HEK293 (cell line): ENCODE measurements around the gene SYNPO2L.

ENCODE experiments used
- CTCF ChIA-PET: fragments of 350-600 bp; formaldehyde crosslinking; extraction: SDS; loops from one replicate; lab custom pipeline; 2021; ENCODE audit warnings: antibody characterized with exemption; lab: Yijun Ruan, JAX
- POLR2A ChIA-PET: fragments of 300-600 bp; formaldehyde crosslinking; extraction: SDS; loops from one replicate; lab custom pipeline; 2020; ENCODE audit warnings: antibody characterized with exemption, inconsistent platforms; lab: Yijun Ruan, JAX
- H3K27ac ChIP-seq: fragments of 200-500 bp; sonication (Bioruptor generic); 2 replicates; pipeline ENCODE4 v1.5.1; 2014; ENCODE audit warnings: low read depth, low read length, control low read depth, inconsistent platforms; ENCODE audit errors: extremely low read depth
- H3K36me3 ChIP-seq, 2 experiments: fragments of 200-500 bp in 1 of 2; sonication (Bioruptor generic) in 1 of 2; 1 replicate in 1 of 2; 2 replicates in 1 of 2; pipeline ENCODE4 v1.5.1; 2014 to 2017; ENCODE audit warnings: inconsistent platforms in 2 of 2, low read length in 2 of 2; ENCODE audit not compliant: control insufficient read depth in 2 of 2, insufficient read depth in 1 of 2
- H3K4me1 ChIP-seq: fragments of 200-500 bp; sonication (Bioruptor generic); 2 replicates; pipeline ENCODE4 v1.5.1; 2014; ENCODE audit warnings: mild to moderate bottlenecking, low read length, inconsistent platforms; ENCODE audit not compliant: control insufficient read depth, insufficient read depth
- H3K4me3 ChIP-seq: 2 replicates; pipeline ENCODE4 v1.5.1; 2011; ENCODE audit warnings: low read depth, mild to moderate bottlenecking, control low read depth, low read length, moderate library complexity
- H3K9me3 ChIP-seq: fragments of 200-500 bp; sonication (Bioruptor generic); 2 replicates; pipeline ENCODE4 v1.5.1; 2014; ENCODE audit warnings: low read depth, low read length, inconsistent platforms; ENCODE audit not compliant: control insufficient read depth, insufficient read depth
- BCL11B ChIP-seq: fragments of 450-650 bp; formaldehyde crosslinking; IDR thresholded peaks from 2 replicates; pipeline ENCODE4 v1.5.1; 2016; ENCODE audit warnings: low read depth, missing biosample characterization, missing genetic modification characterization
- FEZF1 ChIP-seq: fragments of 450-650 bp; formaldehyde crosslinking; IDR thresholded peaks from 2 replicates; pipeline ENCODE4 v1.5.1; 2016; ENCODE audit warnings: missing biosample characterization, missing genetic modification characterization
- MZF1 ChIP-seq: fragments of 450-650 bp; formaldehyde crosslinking; IDR thresholded peaks from 2 replicates; pipeline ENCODE4 v1.5.1; 2017; ENCODE audit warnings: missing biosample characterization, missing genetic modification characterization, borderline replicate concordance
- YY1 ChIP-seq: fragments of 450-650 bp; formaldehyde crosslinking; IDR thresholded peaks from 2 replicates; pipeline ENCODE4 v1.5.1; 2018; ENCODE audit warnings: missing biosample characterization, missing genetic modification characterization
- ZBTB11 ChIP-seq: fragments of 450-650 bp; formaldehyde crosslinking; conservative IDR thresholded peaks from 2 replicates; pipeline ENCODE4 v1.5.1; 2016; ENCODE audit warnings: low read depth, missing biosample characterization, missing genetic modification characterization
- ZBTB17 ChIP-seq: fragments of 450-650 bp; formaldehyde crosslinking; IDR thresholded peaks from 2 replicates; pipeline ENCODE4 v1.5.1; 2016; ENCODE audit warnings: missing biosample characterization, missing genetic modification characterization
- ZBTB20 ChIP-seq: fragments of 450-650 bp; formaldehyde crosslinking; IDR thresholded peaks from 2 replicates; pipeline ENCODE4 v1.5.1; 2016; ENCODE audit warnings: missing biosample characterization, missing genetic modification characterization
- ZBTB48 ChIP-seq: fragments of 450-650 bp; formaldehyde crosslinking; IDR thresholded peaks from 2 replicates; pipeline ENCODE4 v1.5.1; 2016; ENCODE audit warnings: missing biosample characterization, missing genetic modification characterization
- ZBTB8A ChIP-seq: fragments of 450-650 bp; formaldehyde crosslinking; IDR thresholded peaks from 2 replicates; pipeline ENCODE4 v1.5.1; 2016; ENCODE audit warnings: missing biosample characterization, missing genetic modification characterization
- ZNF10 ChIP-seq: fragments of 450-650 bp; formaldehyde crosslinking; IDR thresholded peaks from 2 replicates; pipeline ENCODE4 v1.5.1; 2017; ENCODE audit warnings: missing biosample characterization, missing genetic modification characterization
- ZNF121 ChIP-seq: fragments of 450-650 bp; formaldehyde crosslinking; IDR thresholded peaks from 2 replicates; pipeline ENCODE4 v1.5.1; 2016; ENCODE audit warnings: missing biosample characterization, missing genetic modification characterization
- ZNF2 ChIP-seq: fragments of 450-650 bp; formaldehyde crosslinking; IDR thresholded peaks from 2 replicates; pipeline ENCODE4 v1.5.1; 2016; ENCODE audit warnings: missing biosample characterization, missing genetic modification characterization
- ZNF24 ChIP-seq: fragments of 450-650 bp; formaldehyde crosslinking; IDR thresholded peaks from 2 replicates; pipeline ENCODE4 v1.5.1; 2016; ENCODE audit warnings: missing biosample characterization, missing genetic modification characterization
- ZNF354C ChIP-seq: fragments of 450-650 bp; formaldehyde crosslinking; IDR thresholded peaks from 2 replicates; pipeline ENCODE4 v1.5.1; 2016; ENCODE audit warnings: missing biosample characterization, missing genetic modification characterization, low read depth, borderline replicate concordance
- ZNF391 ChIP-seq: fragments of 450-650 bp; formaldehyde crosslinking; IDR thresholded peaks from 2 replicates; pipeline ENCODE4 v1.5.1; 2016; ENCODE audit warnings: low read depth, missing biosample characterization, missing genetic modification characterization, borderline replicate concordance
- ZNF544 ChIP-seq: fragments of 450-650 bp; formaldehyde crosslinking; IDR thresholded peaks from 2 replicates; pipeline ENCODE4 v1.5.0; 2017; ENCODE audit warnings: missing biosample characterization, missing genetic modification characterization
- ZNF560 ChIP-seq: fragments of 450-650 bp; formaldehyde crosslinking; IDR thresholded peaks from 2 replicates; pipeline ENCODE4 v1.5.1; 2017; ENCODE audit warnings: missing biosample characterization, missing genetic modification characterization, borderline replicate concordance
- ZNF561 ChIP-seq: fragments of 450-650 bp; IDR thresholded peaks from 2 replicates; pipeline ENCODE4 v1.5.1; 2018; ENCODE audit warnings: missing biosample characterization, missing genetic modification characterization, borderline replicate concordance
- ZNF571 ChIP-seq: fragments of 450-650 bp; formaldehyde crosslinking; IDR thresholded peaks from 2 replicates; pipeline ENCODE4 v1.5.0; 2017; ENCODE audit warnings: missing biosample characterization, missing genetic modification characterization
- ZNF747 ChIP-seq: fragments of 450-650 bp; formaldehyde crosslinking; IDR thresholded peaks from 2 replicates; pipeline ENCODE4 v1.5.1; 2016; ENCODE audit warnings: missing biosample characterization, missing genetic modification characterization
- ZNF791 ChIP-seq: fragments of 450-650 bp; formaldehyde crosslinking; IDR thresholded peaks from 2 replicates; pipeline ENCODE4 v1.5.1; 2016; ENCODE audit warnings: missing biosample characterization, missing genetic modification characterization
- TF ChIP-seq, protein P1 (sequence below): fragments of 450-650 bp; formaldehyde crosslinking; IDR thresholded peaks from 2 replicates; pipeline ENCODE4 v1.5.1; 2016; ENCODE audit warnings: missing biosample characterization, missing genetic modification characterization

SYNPO2L gene

GRCh38 chr10:73644015-73644743, 11.7 kb downstream of the SYNPO2L start (continued):
- TF ChIP-seq ZBTB11 (tag by site-specific recombination) (no peak), MZF1 (tag by site-specific recombination) (no peak), ZNF560 (tag by site-specific recombination) (no peak), ZBTB8A (no peak), ZNF747 (no peak)

GRCh38 chr10:73643362-73643761, 12.5 kb downstream of the SYNPO2L start:
- no peaks in the 10 kb centered on the region for H3K9me3 ChIP-seq
- H3K27ac ChIP-seq, result no peak overlapping the region
- H3K4me3 ChIP-seq, result no peak overlapping the region
- TF ChIP-seq ZBTB20 (tag by site-specific recombination), result no peak
- peak; percentile 80 for TF ChIP-seq ZNF121
- TF ChIP-seq ZNF354C (tag by site-specific recombination), result no peak
- H3K4me1 ChIP-seq, result no peaks in the 10 kb centered on the region
- CTCF ChIA-PET, result interaction anchor here (0.6 to 9.1 kb wide), 22 partner anchors 8 to 1543 kb away, joined by 3 to 168 read pairs (median 5); partner anchors contain the start of gene USP54
- no peaks in the 10 kb centered on the region for H3K36me3 ChIP-seq
- POLR2A ChIA-PET, result interaction anchor here (0.6 to 1.1 kb wide), 3 partner anchors 17 to 386 kb away, joined by 3 to 4 read pairs (median 3); no protein-coding TSS in a partner anchor

- TF ChIP-seq ZBTB17 (tag by site-specific recombination) (no peak), ZNF2 (no peak), ZNF791 (tag by site-specific recombination) (no peak), ZNF571 (tag by site-specific recombination) (no peak), ZNF561 (tag by site-specific recombination) (no peak), ZNF391 (tag by site-specific recombination) (no peak), BCL11B (tag by site-specific recombination) (no peak), ZNF544 (no peak), ZNF24 (tag by site-specific recombination) (no peak), ZBTB48 (tag by site-specific recombination) (0 out of 2 replicates have a peak, but pooled peaks have one; percentile 19), FEZF1 (0 out of 2 replicates have a peak, but pooled peaks have one; percentile 9), YY1 (tag by site-specific recombination) (no peak), ZNF10 (no peak)
- TF ChIP-seq, protein P1, sequence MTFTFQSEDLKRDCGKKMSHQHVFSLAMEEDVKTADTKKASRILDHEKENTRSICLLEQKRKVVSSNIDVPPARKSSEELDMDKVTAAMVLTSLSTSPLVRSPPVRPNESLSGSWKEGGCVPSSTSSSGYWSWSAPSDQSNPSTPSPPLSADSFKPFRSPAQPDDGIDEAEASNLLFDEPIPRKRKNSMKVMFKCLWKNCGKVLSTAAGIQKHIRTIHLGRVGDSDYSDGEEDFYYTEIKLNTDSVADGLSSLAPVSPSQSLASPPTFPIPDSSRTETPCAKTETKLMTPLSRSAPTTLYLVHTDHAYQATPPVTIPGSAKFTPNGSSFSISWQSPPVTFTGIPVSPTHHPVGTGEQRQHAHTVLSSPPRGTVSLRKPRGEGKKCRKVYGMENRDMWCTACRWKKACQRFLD (tag by site-specific recombination), result no peak
These were observed 14.3 kb downstream of the SYNPO2L start, which contains the start of gene MYOZ1 for GRCh38 chr10:73641328-73642060. Gene MYOZ1, minus strand, starts transcription at chr10:73641474. Its CDS starts 1,457 bp downstream, at chr10:73640017.

More at GRCh38 chr10:73641328-73642060, 14.3 kb downstream of the SYNPO2L start, which contains the start of gene MYOZ1:
- POLR2A ChIA-PET, result interaction anchor here (1.4 kb wide), 1 partner anchor 16 kb away, joined by 3 read pairs; no protein-coding TSS in a partner anchor
- H3K4me1 ChIP-seq, result no peaks in the 10 kb centered on the region
- H3K36me3 ChIP-seq, result no peaks in the 10 kb centered on the region; a peak in 1 of 3 replicates
- H3K27ac ChIP-seq, result no peak within 1 kb of the TSS
- CTCF ChIA-PET, result interaction anchor here (0.6 to 9.1 kb wide), 3 partner anchors 40 to 280 kb away, joined by 3 to 168 read pairs (median 3); no protein-coding TSS in a partner anchor
- H3K9me3 ChIP-seq, result no peaks in the 10 kb centered on the region
- no peak within 1 kb of the TSS for H3K4me3 ChIP-seq
